PC-3 (cell line): ENCODE measurements around the gene DIP2B.

Experiments
- CTCF ChIP-seq: fragments of 300-600 bp; sonication (generic); conservative IDR thresholded peaks from 2 replicates; pipeline ENCODE4 v1.5.1; 2017; ENCODE audit warnings: antibody characterized with exemption, low read depth, mild to moderate bottlenecking, low read length
- EZH2 ChIP-seq: fragments of 300-600 bp; sonication (generic); IDR thresholded peaks from one replicate; pipeline ENCODE4 v1.6.1; 2017; ENCODE audit warnings: antibody characterized with exemption, mild to moderate bottlenecking, low read length; ENCODE audit not compliant: unreplicated experiment

GRCh38 chr12:50533971-50534370 lies 29.2 kb downstream of the DIP2B start:
- TF ChIP-seq CTCF (no peak), EZH2 (no peak)
